SU-DHL-6 (cell line): Measurements from ENCODE around the gene MFSD1.

Experiments
- EZH2phosphoT487 ChIP-seq: fragments of 200-600 bp; sonication (generic), shearing (Covaris generic); conservative IDR thresholded peaks from 2 replicates; pipeline ENCODE4 v1.6.1; 2018; ENCODE audit warnings: mild to moderate bottlenecking, antibody characterized with exemption, low read length, moderate library complexity, mixed read lengths
- TF ChIP-seq, protein P1 (sequence below): fragments of 200-600 bp; sonication (generic); IDR thresholded peaks from one replicate; pipeline ENCODE4 v1.5.1; 2017; ENCODE audit warnings: antibody characterized with exemption, mild to moderate bottlenecking, low read length, moderate library complexity; ENCODE audit not compliant: insufficient read depth, poor library complexity, severe bottlenecking

DNA sequence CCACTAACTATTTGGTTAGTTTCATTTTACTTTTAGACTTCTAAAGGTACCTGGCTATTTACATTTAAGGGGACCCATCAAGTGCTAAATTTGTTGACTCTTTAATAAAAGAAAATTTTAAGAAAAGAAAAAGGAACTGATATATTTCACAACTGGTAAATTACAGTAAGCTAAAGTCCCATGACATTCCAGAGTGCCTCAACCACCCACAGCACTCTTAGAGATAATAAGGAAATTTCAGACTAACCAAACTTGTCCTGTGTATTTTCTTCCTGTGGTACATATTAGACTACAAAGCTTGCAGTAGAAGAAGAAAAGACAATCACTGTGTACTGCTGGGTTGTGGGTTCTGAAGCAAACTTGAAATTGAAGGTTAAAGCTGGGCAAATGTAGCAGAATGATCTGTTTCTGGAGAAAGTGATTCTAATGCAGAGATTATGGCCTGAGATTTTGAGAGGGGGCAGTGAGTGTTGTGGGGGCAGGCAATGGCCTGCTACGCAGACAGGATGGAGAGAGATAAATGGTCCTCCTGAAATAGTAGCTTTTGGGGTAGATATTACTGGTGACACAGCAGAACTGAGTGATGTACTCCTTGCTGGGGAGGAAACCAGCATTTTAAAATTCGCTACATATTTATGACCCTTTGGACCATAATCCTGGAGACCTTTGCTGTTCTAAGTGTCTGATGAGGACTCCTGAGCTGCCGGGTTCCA is 24.5 kb upstream of the MFSD1 start:
- TF ChIP-seq, protein P1, sequence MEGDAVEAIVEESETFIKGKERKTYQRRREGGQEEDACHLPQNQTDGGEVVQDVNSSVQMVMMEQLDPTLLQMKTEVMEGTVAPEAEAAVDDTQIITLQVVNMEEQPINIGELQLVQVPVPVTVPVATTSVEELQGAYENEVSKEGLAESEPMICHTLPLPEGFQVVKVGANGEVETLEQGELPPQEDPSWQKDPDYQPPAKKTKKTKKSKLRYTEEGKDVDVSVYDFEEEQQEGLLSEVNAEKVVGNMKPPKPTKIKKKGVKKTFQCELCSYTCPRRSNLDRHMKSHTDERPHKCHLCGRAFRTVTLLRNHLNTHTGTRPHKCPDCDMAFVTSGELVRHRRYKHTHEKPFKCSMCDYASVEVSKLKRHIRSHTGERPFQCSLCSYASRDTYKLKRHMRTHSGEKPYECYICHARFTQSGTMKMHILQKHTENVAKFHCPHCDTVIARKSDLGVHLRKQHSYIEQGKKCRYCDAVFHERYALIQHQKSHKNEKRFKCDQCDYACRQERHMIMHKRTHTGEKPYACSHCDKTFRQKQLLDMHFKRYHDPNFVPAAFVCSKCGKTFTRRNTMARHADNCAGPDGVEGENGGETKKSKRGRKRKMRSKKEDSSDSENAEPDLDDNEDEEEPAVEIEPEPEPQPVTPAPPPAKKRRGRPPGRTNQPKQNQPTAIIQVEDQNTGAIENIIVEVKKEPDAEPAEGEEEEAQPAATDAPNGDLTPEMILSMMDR = no peak
- no peak for TF ChIP-seq EZH2phosphoT487
